ENCODE results near the gene CHD6. TPM values are rescaled to one million over a fixed set of nuclear protein-coding genes. Genes with fewer than 3 reads are reported as not detected.

CHD6 gene
- total RNA-seq, 4 donors from 2014 or later = 32.5 to 37.7 (median 35.0) TPM

GRCh38 chr20:41364967-41365765 lies 253.0 kb downstream of the CHD6 start:
- WGBS = 87% methylated on average over 18 of the region's 19 CpGs
- H3K9me3 ChIP-seq = no peaks in the 10 kb centered on the region
- TF ChIP-seq CTCF (IDR thresholded peaks at IDR 0.05) (no peak), POLR2A (IDR thresholded peaks at IDR 0.05; ENCODE audit: low read depth) (no peak), POLR2AphosphoS5 (IDR thresholded peaks at IDR 0.05) (no peak), EP300 (IDR thresholded peaks at IDR 0.05) (no peak)
- H3K4me3 ChIP-seq = peak overlapping the region in 2 of 4 donors; percentile 50 to 53
- peaks cover 0 to 57% (median 17%) of the 10 kb centered on the region in 4 donors for H3K27me3 ChIP-seq
- peaks cover 13 to 20% (median 17%) of the 10 kb centered on the region in 4 donors for H3K4me1 ChIP-seq
- H3K36me3 ChIP-seq = no peaks in the 10 kb centered on the region
- H3K27ac ChIP-seq (replicated peaks in 1 of 4) = no peak overlapping the region
- intact Hi-C loops (cut with DNase I) = no loop called here
- no peak for DNase-seq (ENCODE audit: extremely low spot score)

- intact Hi-C loops (cut with DNase I) = no loop called here
- Histone ChIP-seq H3K36me3 (peaks cover 0 to 6% (median 0%) of the 10 kb centered on the region in 4 donors), H3K9me3 (no peaks in the 10 kb centered on the region), H3K27me3 (peaks cover 0 to 57% (median 17%) of the 10 kb centered on the region in 4 donors), H3K27ac (replicated peaks in 1 of 4) (no peak overlapping the region), H3K4me3 (no peak overlapping the region), H3K4me1 (peaks cover 13 to 20% (median 19%) of the 10 kb centered on the region in 4 donors)
- no peak for TF ChIP-seq POLR2AphosphoS5 (IDR thresholded peaks at IDR 0.05)
- no peak for TF ChIP-seq POLR2A (IDR thresholded peaks at IDR 0.05; ENCODE audit: low read depth)
- TF ChIP-seq EP300 (IDR thresholded peaks at IDR 0.05) = no peak
- no peak for TF ChIP-seq CTCF (IDR thresholded peaks at IDR 0.05)
- DNase-seq (ENCODE audit: extremely low spot score) = no peak
- WGBS = 91% methylated on average over 7 of the region's 13 CpGs
These were observed 253.8 kb downstream of the CHD6 start for GRCh38 chr20:41364236-41364855.

GRCh38 chr20:41363601-41364000 lies 254.6 kb downstream of the CHD6 start:
- DNase-seq (ENCODE audit: extremely low spot score) = no peak
- peaks cover 0 to 8% (median 2%) of the 10 kb centered on the region in 4 donors for H3K36me3 ChIP-seq
- no peak overlapping the region for H3K4me3 ChIP-seq
- H3K27me3 ChIP-seq = peaks cover 0 to 52% (median 17%) of the 10 kb centered on the region in 4 donors
- peaks cover 13 to 20% (median 19%) of the 10 kb centered on the region in 4 donors for H3K4me1 ChIP-seq
- H3K27ac ChIP-seq (replicated peaks in 1 of 4) = no peak overlapping the region
- intact Hi-C loops (cut with DNase I) = no loop called here
- WGBS = 100% methylated on average over 5 of the region's 7 CpGs
- no peaks in the 10 kb centered on the region for H3K9me3 ChIP-seq
- TF ChIP-seq CTCF (IDR thresholded peaks at IDR 0.05) = no peak
- no peak for TF ChIP-seq POLR2A (IDR thresholded peaks at IDR 0.05; ENCODE audit: low read depth)
- no peak for TF ChIP-seq POLR2AphosphoS5 (IDR thresholded peaks at IDR 0.05)
- no peak for TF ChIP-seq EP300 (IDR thresholded peaks at IDR 0.05)

GRCh38 chr20:41362748-41363140 lies 255.4 kb downstream of the CHD6 start:
- H3K27me3 ChIP-seq = peaks cover 0 to 46% (median 15%) of the 10 kb centered on the region in 4 donors
- intact Hi-C loops (cut with DNase I) = no loop called here
- H3K27ac ChIP-seq (replicated peaks in 1 of 4) = no peak overlapping the region
- H3K4me1 ChIP-seq = peaks cover 13 to 20% (median 19%) of the 10 kb centered on the region in 4 donors
- 89% methylated on average over 5 of the region's 5 CpGs for WGBS
- no peak for TF ChIP-seq POLR2AphosphoS5 (IDR thresholded peaks at IDR 0.05)
- TF ChIP-seq EP300 (IDR thresholded peaks at IDR 0.05) = no peak
- TF ChIP-seq CTCF (IDR thresholded peaks at IDR 0.05) = no peak
- no peak for TF ChIP-seq POLR2A (IDR thresholded peaks at IDR 0.05; ENCODE audit: low read depth)
- H3K9me3 ChIP-seq = no peaks in the 10 kb centered on the region
- H3K4me3 ChIP-seq = no peak overlapping the region
- no peak for DNase-seq (ENCODE audit: extremely low spot score)
- peaks cover 0 to 17% (median 11%) of the 10 kb centered on the region in 4 donors for H3K36me3 ChIP-seq

All from esophagus muscularis mucosa (tissue), 4 donors.